Measurements from ENCODE around the gene PLXNA2. TPM values are rescaled to one million over a fixed set of nuclear protein-coding genes. Genes with fewer than 3 reads are reported as not detected.
A peak's percentile ranks its signal among the peaks of the same experiment; 100 is the strongest.

Gene PLXNA2
- polyA plus RNA-seq, 1 of the 3 experiments (the other 2 are of a cell fraction): 8.5 TPM

GRCh38 chr1:208158640-208159554, 85.3 kb downstream of the PLXNA2 start:
- Histone ChIP-seq H3F3A (replicated peaks; ENCODE audit: insufficient read depth) (peaks cover 27% of the 10 kb centered on the region), H3K36me3 (replicated peaks in 1 of 2; ENCODE audit: control insufficient read depth in 1 of 2, insufficient read depth in 2 of 2, low read length in 1 of 2) (no peaks in the 10 kb centered on the region), H3K27me3 (ENCODE audit: insufficient read depth) (no peaks in the 10 kb centered on the region), H3K9me3 (no peaks in the 10 kb centered on the region), H3K4me2 (peak overlapping the region; percentile 60), H3K9ac (no peak overlapping the region; the same call in 1 of the 2 replicates), H3K27ac (ENCODE audit: low read depth in 2 of 2, low read length in 1 of 2) (peak overlapping the region; percentile 89 to 99), H3K4me1 (ENCODE audit: control insufficient read depth in 1 of 2, insufficient read depth in 2 of 2, low read depth in 1 of 2, low read length in 1 of 2) (peaks cover 54 to 66% of the 10 kb centered on the region in 2 experiments), H2AFZ (ENCODE audit: low read depth) (no peak overlapping the region), H4K20me1 (ENCODE audit: insufficient read depth) (no peaks in the 10 kb centered on the region), H3K79me2 (ENCODE audit: insufficient read depth) (peaks cover 50% of the 10 kb centered on the region), H3K9me2 (no peaks in the 10 kb centered on the region), H3K4me3 (ENCODE audit: low read depth in 2 of 2, low read length in 1 of 2) (no peak overlapping the region)
- TF ChIP-seq MEF2A (IDR thresholded peaks at IDR 0.05; ENCODE audit: borderline replicate concordance, low read depth) (no peak), MXI1 (IDR thresholded peaks at IDR 0.05; ENCODE audit: low read depth, low read length) (0 out of 2 replicates have a peak, but pooled peaks have one; percentile 8), SMC3 (IDR thresholded peaks at IDR 0.05; ENCODE audit: low read depth, low read length) (no peak)
- WGBS (ENCODE audit: low lambda C conversion rate): 99% methylated on average over 8 of the region's 8 CpGs
- DNase-seq: no peak
- POLR2A ChIA-PET: no interaction called here
- CTCF ChIA-PET: interaction anchor here (0.8 to 2.2 kb wide), 13 partner anchors 8 to 137 kb away, joined by 3 to 8 read pairs (median 4); partner anchors contain the start of gene PLXNA2

- no peak overlapping the region for H3K4me3 ChIP-seq (ENCODE audit: low read depth in 2 of 2, low read length in 1 of 2)
- no peaks in the 10 kb centered on the region for H3K9me3 ChIP-seq
- H2AFZ ChIP-seq (ENCODE audit: low read depth): no peak overlapping the region
- whole genome bisulfite sequencing (ENCODE audit: low lambda C conversion rate): 92% methylated on average over 3 of the region's 3 CpGs
- H3K4me2 ChIP-seq: no peak overlapping the region
- H3K27ac ChIP-seq (ENCODE audit: low read depth in 2 of 2, low read length in 1 of 2): no peak overlapping the region
- H3K9me2 ChIP-seq: no peaks in the 10 kb centered on the region
- H4K20me1 ChIP-seq (ENCODE audit: insufficient read depth): no peaks in the 10 kb centered on the region
- TF ChIP-seq NRF1 (IDR thresholded peaks at IDR 0.05; ENCODE audit: low read depth, low read length): no peak
- TF ChIP-seq RXRA (IDR thresholded peaks at IDR 0.05; ENCODE audit: borderline replicate concordance, low read depth): no peak
- no peak for TF ChIP-seq GABPA (IDR thresholded peaks at IDR 0.05; ENCODE audit: low read depth)
- no peak for TF ChIP-seq SIN3A (IDR thresholded peaks at IDR 0.05; ENCODE audit: borderline replicate concordance, low read depth, low read length)
- no peak for TF ChIP-seq YY1 (IDR thresholded peaks at IDR 0.05; ENCODE audit: low read depth)
- TF ChIP-seq RFX5 (IDR thresholded peaks at IDR 0.05; ENCODE audit: low read length): no peak
- TF ChIP-seq SMC3 (IDR thresholded peaks at IDR 0.05; ENCODE audit: low read depth, low read length): no peak
- TF ChIP-seq FOXJ3 (CRISPR knock-in tag; IDR thresholded peaks at IDR 0.05): no peak
- TF ChIP-seq USF1 (IDR thresholded peaks at IDR 0.05; ENCODE audit: borderline replicate concordance, low read depth): no peak
- TF ChIP-seq IRF3 (IDR thresholded peaks at IDR 0.05; ENCODE audit: low read depth, low read length): no peak
- no peak for TF ChIP-seq TCF12 (IDR thresholded peaks at IDR 0.05)
- CTCF ChIA-PET: interaction anchor here (0.8 to 1.4 kb wide), 6 partner anchors 25 to 136 kb away, joined by 3 to 8 read pairs (median 3); partner anchors contain the start of gene PLXNA2
- H3K9ac ChIP-seq: no peak overlapping the region
- H3K79me2 ChIP-seq (ENCODE audit: insufficient read depth): peaks cover 49% of the 10 kb centered on the region
- DNase-seq: no peak
- POLR2A ChIA-PET: no interaction called here
- no peaks in the 10 kb centered on the region for H3K36me3 ChIP-seq (replicated peaks in 1 of 2; ENCODE audit: control insufficient read depth in 1 of 2, insufficient read depth in 2 of 2, low read length in 1 of 2)
- peaks cover 24% of the 10 kb centered on the region for H3F3A ChIP-seq (replicated peaks; ENCODE audit: insufficient read depth)
- H3K4me1 ChIP-seq (ENCODE audit: control insufficient read depth in 1 of 2, insufficient read depth in 2 of 2, low read depth in 1 of 2, low read length in 1 of 2): peaks cover 44 to 60% of the 10 kb centered on the region in 2 experiments
- no peaks in the 10 kb centered on the region for H3K27me3 ChIP-seq (ENCODE audit: insufficient read depth)
Observed at GRCh38 chr1:208157769-208158168, 86.4 kb downstream of the PLXNA2 start.

Data from SK-N-SH (cell line).